HG02938 (cell line): ENCODE data around the gene GCK.
"Not testable (repeated sequence)": the region's sequence is repeated elsewhere in the genome, so short reads cannot be mapped to it uniquely, and the experiment has no call there.

ENCODE experiments used
- ATAC-seq: cut with Tn5 transposase; IDR thresholded peaks from one replicate; pipeline ENCODE4 v1.9.1; 2021; ENCODE audit warnings: mild to moderate bottlenecking, moderate library complexity; ENCODE audit not compliant: unreplicated experiment

GCK gene

GRCh38 chr7:44210107-44210506 is 20.9 kb upstream of the GCK start:
- no peak for ATAC-seq

DNA sequence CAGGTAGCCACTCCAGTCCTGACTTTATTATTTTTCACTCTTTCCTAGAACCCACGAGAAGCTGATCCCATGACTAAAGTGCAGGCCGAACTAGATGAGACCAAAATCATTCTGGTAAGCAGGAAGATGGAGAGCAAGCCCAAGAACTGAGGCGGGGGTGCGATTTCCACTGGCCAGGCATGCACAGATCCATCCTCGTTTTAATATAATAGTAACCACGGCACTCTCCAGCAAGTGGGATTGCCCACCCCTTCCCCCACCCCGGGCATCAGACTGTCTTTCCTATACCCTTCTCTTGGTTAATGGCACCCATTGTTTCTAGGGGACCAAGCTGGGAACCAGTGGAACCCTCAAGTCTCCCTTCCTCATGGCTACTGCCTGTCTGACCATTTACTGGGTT is 18.8 kb upstream of the GCK start:
- ATAC-seq: no peak

- no peak for ATAC-seq
Observed at GRCh38 chr7:44206008-44206407, 16.8 kb upstream of the GCK start.

DNA sequence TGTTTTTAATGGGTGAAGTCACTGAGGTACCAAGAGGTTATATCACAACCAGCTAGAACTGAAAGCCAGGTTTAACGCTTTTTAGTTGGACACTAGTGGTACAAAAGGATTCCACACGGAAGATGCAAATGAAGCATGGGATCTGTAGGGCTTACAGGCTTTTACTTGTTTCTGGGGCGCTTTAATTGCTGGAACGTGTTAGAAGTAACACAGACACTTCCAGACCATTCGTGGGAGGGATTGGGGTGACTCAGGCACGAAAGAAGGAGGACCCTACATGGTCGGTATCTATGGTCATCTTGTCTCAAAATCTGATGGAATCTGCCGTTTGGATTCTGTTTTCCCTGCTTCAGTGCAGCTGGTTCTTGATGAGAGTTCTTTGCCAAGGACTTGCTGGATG is 12.6 kb upstream of the GCK start:
- no peak for ATAC-seq

- peak; percentile 98 for ATAC-seq
Observed at GRCh38 chr7:44200699-44201461, 11.6 kb upstream of the GCK start, which contains the start of gene YKT6. TSS of gene YKT6 (plus strand) at chr7:44200978. CDS start at chr7:44201136, 158 bp downstream.

DNA sequence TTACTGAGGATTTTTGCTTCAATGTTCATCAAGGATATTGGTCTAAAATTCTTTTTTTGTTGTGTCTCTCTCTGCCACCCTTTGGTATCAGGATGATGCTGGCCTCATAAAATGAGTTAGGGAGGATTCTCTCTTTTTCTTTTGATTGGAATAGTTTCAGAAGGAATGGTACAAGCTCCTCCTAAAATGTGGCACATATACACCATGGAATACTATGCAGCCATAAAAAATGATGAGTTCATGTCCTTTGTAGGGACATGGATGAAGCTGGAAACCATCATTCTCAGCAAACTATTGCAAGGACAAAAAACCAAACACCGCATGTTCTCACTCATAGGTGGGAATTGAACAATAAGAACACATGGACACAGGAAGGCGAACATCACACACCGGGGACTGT is 10.9 kb upstream of the GCK start:
- not testable (repeated sequence) for ATAC-seq

DNA sequence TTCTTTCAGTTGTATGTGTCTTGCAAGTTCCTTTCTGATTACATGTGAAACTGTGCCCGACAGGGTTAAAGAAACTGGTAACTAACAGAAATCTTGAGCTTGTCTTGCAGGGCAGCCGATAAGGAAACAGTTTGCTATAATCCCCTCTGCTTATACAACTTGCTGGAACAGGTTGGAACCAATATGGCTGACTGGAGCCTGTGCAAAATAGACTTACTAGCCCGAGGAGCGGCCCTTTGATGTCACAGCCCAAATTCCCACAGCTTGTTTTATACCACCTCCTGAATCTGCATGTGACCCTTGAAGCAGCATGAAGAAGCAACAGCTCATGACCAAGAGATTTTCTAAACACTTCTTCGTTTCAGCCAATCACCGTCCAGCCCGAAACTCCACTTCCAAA is 8.2 kb upstream of the GCK start:
- ATAC-seq: no peak

- ATAC-seq: no peak
Observed at GRCh38 chr7:44196450-44196872, 7.2 kb upstream of the GCK start.

- no peak for ATAC-seq
Observed at GRCh38 chr7:44195889-44196288, 6.7 kb upstream of the GCK start.

DNA sequence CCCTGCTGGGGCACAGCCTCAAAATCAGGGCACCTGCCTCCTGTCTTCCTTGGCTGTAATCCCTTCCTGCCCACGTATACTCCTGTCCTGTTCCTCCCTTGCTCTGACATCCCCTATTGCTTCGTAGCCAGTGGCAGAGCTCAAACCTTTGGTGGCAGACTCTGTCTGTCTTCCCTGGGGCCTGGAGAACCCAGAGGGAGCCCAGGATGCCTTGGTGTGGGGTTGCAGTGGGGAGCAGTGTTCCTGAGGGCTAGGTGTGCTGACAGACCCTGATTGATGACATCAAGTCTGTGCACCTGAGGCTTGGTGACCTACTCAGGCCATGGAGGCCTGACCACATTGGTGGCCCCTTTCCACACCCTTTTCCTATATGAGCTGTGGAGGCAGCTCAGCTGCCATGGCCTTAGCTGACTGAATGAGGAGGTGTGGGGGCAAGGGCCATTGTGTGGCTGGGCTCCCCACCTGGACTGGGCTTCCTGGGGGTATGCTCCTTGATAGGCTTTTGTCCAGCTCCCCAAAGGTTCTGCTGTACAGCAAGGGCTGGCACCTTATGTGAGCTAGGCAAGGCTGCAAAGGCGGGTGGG is 5.4 kb upstream of the GCK start:
- no peak for ATAC-seq

DNA sequence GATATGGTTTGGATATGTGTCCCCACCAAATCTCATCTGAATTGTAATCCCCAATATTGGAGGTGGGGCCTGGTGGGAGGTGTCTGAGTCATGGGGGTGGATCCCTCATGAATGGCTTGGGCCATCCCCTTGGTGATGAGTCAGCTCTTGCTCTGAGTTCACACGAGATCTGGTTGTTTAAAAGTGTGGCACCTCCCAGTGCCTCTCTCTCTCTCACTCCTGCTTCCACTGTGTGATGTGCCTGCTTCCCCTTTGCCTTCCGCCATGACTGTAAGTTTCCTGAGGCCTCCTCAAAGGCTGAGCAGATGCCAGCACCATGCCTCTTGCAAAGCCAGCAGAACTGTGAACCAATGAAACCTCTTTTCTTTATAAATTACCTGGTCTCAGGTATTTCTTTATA is 4.8 kb upstream of the GCK start:
- no peak for ATAC-seq

- ATAC-seq: no peak
Observed at GRCh38 chr7:44193011-44193802, 4.0 kb upstream of the GCK start.

- no peak for ATAC-seq
Observed at GRCh38 chr7:44191171-44191570, 1.9 kb upstream of the GCK start.

DNA sequence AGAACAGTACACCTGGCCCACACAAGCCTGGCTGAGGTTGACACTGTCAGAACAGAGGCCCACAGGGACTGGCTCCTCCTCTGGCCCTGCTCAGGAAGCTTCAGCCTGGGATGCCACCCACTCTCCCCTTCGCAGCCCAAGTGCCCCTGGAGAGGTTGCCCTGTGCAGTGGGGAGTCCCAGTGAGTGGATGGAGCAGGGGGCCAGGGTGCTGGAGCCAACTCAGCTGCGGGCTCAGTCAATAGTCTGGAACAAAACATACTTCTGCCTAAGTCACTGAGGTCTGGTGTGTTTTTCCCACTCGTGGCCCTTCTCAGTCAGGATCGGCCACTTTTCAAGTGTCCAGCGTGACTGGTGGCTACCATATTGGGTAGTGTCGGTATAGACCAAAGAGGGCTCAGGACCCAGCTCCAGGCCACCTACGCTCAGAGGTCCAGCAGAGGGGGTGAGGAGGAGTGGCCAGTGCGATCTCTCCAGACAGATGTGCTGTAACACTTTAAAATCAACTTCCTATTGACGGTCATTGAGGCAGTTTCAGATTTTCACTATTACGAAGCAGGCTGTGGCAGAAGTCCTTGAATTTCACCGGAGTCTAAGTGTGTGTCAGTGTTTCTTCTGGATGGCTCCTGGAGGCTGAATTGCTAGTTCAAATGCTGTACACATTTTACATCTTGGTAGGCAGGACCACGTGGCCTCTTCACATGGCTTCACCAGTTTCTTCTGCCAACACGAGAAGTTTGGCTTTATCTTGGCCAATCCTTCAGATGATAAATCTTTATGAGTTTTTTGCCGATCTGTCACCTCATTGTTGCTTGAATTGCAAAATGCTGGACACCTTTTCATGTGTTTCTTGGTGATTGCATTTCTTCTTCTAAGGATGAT is 994 bp upstream of the GCK start:
- ATAC-seq: no peak

GRCh38 chr7:44188480-44189225 is 586 bp downstream of the GCK start:
- ATAC-seq: no peak

GRCh38 chr7:44187636-44188416 is 1.4 kb downstream of the GCK start:
- ATAC-seq: no peak

DNA sequence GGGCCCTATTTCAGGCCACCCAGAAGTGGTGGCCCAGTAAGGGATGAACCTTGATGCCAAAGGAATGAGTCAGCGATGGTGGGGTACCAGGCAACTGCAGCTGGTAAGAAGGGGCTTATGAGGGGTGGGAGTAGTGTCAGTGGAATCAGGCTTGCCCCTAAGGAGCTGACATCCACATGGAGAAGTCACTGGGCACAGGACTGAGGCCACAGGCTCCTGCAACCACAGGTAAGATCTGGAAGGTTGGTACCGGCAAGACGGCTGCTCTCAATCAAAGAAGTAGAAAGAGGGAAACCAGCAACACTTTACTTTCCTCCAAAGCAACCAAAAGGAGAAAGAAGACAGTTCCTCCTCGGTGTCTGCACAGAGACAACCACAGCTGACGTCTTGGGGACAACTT is 2.5 kb downstream of the GCK start:
- ATAC-seq: no peak

GRCh38 chr7:44185729-44186128 is 3.5 kb downstream of the GCK start:
- ATAC-seq: no peak

DNA sequence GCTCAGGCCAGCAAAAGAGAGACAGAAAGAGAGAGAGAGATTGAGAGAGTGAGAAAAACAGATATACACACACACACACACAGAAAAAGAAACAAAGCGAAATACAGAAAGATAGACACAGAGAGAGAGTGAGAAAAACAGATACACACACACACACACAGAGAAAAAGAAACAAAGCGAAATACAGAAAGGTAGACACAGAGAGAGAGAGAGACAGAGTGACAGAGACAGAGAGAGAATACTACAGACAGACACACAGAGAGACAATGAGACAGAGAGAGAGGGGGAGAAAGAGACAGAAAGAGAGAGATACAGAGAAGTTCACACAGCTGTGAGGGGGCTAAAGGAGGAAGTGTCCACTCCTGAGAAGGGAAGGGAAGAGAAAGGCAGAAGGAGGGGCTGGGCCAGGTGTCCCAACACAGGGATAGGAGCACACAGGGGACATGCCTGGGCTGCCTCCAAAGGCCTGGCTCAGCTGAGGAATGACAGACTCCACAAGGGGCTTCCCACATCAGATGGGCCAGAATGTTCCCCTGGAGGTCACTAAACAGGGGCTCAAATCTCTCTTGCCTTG is 4.3 kb downstream of the GCK start:
- ATAC-seq: no peak
